ENCODE data around the gene RPL31.
A peak's percentile ranks its signal among the peaks of the same experiment; 100 is the strongest.
"Not testable (repeated sequence)": the region's sequence is repeated elsewhere in the genome, so short reads cannot be mapped to it uniquely, and the experiment has no call there.

The RPL31 gene

DNA sequence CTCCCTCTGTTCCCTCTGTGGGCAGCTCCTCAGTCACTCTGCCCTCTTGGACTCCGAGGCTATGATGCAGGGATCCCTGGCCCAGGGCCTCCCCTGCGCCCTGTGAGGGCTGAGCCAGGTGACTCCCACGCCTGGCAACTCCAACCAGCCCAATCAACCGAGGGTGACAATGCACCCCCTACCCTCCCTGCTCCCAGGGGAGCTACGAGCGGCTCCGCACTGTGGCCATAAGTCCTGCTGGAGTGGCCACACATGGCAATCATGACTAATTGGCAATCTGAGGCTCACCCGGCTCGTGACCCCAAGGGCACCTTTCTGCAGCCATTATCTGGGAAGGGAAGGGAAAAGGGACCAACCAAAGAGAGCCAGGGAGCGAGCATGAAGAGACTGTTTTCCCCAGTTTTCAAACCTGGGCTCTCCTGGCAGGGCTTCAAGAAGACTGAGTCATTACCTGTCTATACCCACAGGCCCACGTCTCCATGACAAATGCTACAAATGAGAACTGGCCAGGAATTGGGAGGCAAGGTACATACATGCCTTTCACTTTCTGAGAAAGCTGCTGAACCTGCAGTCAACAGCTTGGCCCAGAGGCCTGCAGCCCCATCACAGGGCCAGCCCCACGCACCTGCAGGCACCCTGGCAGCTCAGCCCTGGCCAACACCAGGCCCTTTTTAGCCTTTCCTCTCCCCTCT lies 45.1 kb downstream of the RPL31 start:
- CTCF ChIA-PET: interaction anchor here (1.4 to 3.8 kb wide), 2 partner anchors 10 to 106 kb away, joined by 3 to 13 read pairs; no protein-coding TSS in a partner anchor
- POLR2A ChIA-PET: interaction anchor here (0.5 kb wide), 1 partner anchor 22 kb away, joined by 3 read pairs; no protein-coding TSS in a partner anchor
- Histone ChIP-seq H3K4me1 (ENCODE audit: control extremely low read depth in 1 of 4, control insufficient read depth in 4 of 4, insufficient read depth in 4 of 4, low read length in 3 of 4) (no peaks in the 10 kb centered on the region), H3K9me3 (ENCODE audit: control extremely low read depth in 1 of 5, control insufficient read depth in 4 of 5, insufficient read depth in 2 of 5, low read depth in 1 of 5, low read length in 4 of 5) (no peaks in the 10 kb centered on the region), H3K36me3 (ENCODE audit: control insufficient read depth in 4 of 4, insufficient read depth in 4 of 4, low read length in 3 of 4) (no peaks in the 10 kb centered on the region), H3K4me3 (ENCODE audit: control insufficient read depth in 1 of 7, extremely low read depth in 1 of 7, insufficient read depth in 4 of 7, low read depth in 2 of 7, low read length in 6 of 7) (no peak overlapping the region), H3K27me3 (replicated peaks in 2 of 5; ENCODE audit: control insufficient read depth in 4 of 5, insufficient read depth in 5 of 5, low read length in 4 of 5) (no peaks in the 10 kb centered on the region), H3K27ac (ENCODE audit: insufficient read depth in 1 of 2, low read depth in 1 of 2, low read length in 2 of 2, poor library complexity in 1 of 2, severe bottlenecking in 2 of 2) (no peak overlapping the region)
- WGBS (ENCODE audit: insufficient coverage): 92% methylated on average over 9 of the region's 12 CpGs
- peak in 1 of 3 donors; percentile 5 for DNase-seq

DNA sequence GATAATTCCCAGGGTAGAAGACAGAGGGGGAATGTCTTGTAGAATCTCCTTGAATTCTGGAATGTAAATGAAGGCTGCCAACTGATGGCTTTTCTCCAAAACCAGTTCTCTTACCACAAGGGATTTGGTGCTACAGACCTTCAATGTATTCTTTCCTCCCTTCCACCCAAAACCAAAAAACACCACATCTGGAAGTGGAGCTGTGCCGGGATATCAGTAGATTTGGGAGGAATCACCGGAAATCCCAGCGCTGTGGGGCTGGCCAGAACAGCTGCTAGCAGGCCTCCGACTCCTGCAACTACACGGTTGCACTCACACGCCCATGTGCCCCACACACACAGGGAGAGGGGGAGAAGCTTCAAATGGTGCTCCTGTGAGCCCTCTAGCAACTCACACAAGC lies 45.7 kb downstream of the RPL31 start:
- 100% methylated on average over 3 of the region's 6 CpGs for WGBS (ENCODE audit: insufficient coverage)

DNA sequence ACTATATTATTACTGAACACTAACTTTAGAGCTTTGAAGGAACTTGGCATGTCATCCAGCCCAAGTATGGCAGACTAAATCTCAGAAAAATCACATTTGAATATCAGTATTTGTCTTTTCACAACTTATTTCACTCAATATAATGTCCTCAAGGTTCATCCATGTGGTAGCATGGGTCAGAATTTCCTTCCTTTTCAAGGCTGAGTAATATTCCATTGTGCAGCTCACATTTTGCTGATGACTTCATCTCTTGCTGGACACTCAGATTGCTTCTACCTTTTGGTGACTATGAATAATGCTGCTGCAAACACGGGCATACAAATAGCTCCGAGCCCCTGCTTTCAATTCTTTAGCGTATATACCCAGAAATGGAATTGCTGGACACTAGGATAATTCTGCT lies 46.7 kb downstream of the RPL31 start:
- no CpG with 5 or more reads among the region's 3 CpGs for WGBS (ENCODE audit: insufficient coverage)
- Histone ChIP-seq H3K27me3 (replicated peaks in 2 of 5; ENCODE audit: control insufficient read depth in 4 of 5, insufficient read depth in 5 of 5, low read length in 4 of 5) (no peaks in the 10 kb centered on the region), H3K27ac (ENCODE audit: insufficient read depth in 1 of 2, low read depth in 1 of 2, low read length in 2 of 2, poor library complexity in 1 of 2, severe bottlenecking in 2 of 2) (no peak overlapping the region), H3K4me3 (ENCODE audit: control insufficient read depth in 1 of 7, extremely low read depth in 1 of 7, insufficient read depth in 4 of 7, low read depth in 2 of 7, low read length in 6 of 7) (no peak overlapping the region), H3K4me1 (ENCODE audit: control extremely low read depth in 1 of 4, control insufficient read depth in 4 of 4, insufficient read depth in 4 of 4, low read length in 3 of 4) (no peaks in the 10 kb centered on the region), H3K9me3 (ENCODE audit: control extremely low read depth in 1 of 5, control insufficient read depth in 4 of 5, insufficient read depth in 2 of 5, low read depth in 1 of 5, low read length in 4 of 5) (no peaks in the 10 kb centered on the region), H3K36me3 (ENCODE audit: control insufficient read depth in 4 of 4, insufficient read depth in 4 of 4, low read length in 3 of 4) (no peaks in the 10 kb centered on the region)
- ChIA-PET CTCF (interaction anchor here (3.8 kb wide), 1 partner anchor 12 kb away, joined by 13 read pairs; no protein-coding TSS in a partner anchor), POLR2A (interaction anchor here (0.6 kb wide), 1 partner anchor 1468 kb away, joined by 3 read pairs; no protein-coding TSS in a partner anchor)
- DNase-seq: no peak

More for the DNA sequence above, 45.7 kb downstream of the RPL31 start:
- H3K36me3 ChIP-seq (ENCODE audit: control insufficient read depth in 4 of 4, insufficient read depth in 4 of 4, low read length in 3 of 4): no peaks in the 10 kb centered on the region
- no peak for DNase-seq
- H3K9me3 ChIP-seq (ENCODE audit: control extremely low read depth in 1 of 5, control insufficient read depth in 4 of 5, insufficient read depth in 2 of 5, low read depth in 1 of 5, low read length in 4 of 5): no peaks in the 10 kb centered on the region
- ChIA-PET CTCF (interaction anchor here (0.9 to 3.8 kb wide), 3 partner anchors 11 to 105 kb away, joined by 3 to 13 read pairs (median 3); no protein-coding TSS in a partner anchor), POLR2A (no interaction called here)
- no peaks in the 10 kb centered on the region for H3K27me3 ChIP-seq (replicated peaks in 2 of 5; ENCODE audit: control insufficient read depth in 4 of 5, insufficient read depth in 5 of 5, low read length in 4 of 5)
- no peak overlapping the region for H3K4me3 ChIP-seq (ENCODE audit: control insufficient read depth in 1 of 7, extremely low read depth in 1 of 7, insufficient read depth in 4 of 7, low read depth in 2 of 7, low read length in 6 of 7)
- no peak overlapping the region for H3K27ac ChIP-seq (ENCODE audit: insufficient read depth in 1 of 2, low read depth in 1 of 2, low read length in 2 of 2, poor library complexity in 1 of 2, severe bottlenecking in 2 of 2)
- no peaks in the 10 kb centered on the region for H3K4me1 ChIP-seq (ENCODE audit: control extremely low read depth in 1 of 4, control insufficient read depth in 4 of 4, insufficient read depth in 4 of 4, low read length in 3 of 4)

DNA sequence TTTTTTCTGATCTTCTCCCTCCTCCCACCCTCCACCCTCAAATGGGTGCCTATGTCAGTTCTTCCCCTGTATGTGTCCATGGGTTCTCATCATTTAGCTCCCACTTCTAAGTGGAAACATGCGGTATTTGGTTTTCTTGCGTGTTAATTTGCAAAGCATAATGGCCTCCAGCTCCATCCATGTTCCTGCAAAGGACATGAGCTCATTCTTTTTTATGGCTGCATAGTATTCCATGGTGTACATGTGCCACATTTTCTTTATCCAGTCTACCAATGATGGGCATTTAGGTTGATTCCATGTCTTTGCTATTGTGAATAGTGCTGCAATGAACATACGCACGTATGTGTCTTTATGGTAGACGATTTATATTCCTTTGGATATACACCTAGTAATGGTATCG lies 48.8 kb downstream of the RPL31 start:
- H3K27me3 ChIP-seq (replicated peaks in 2 of 5; ENCODE audit: control insufficient read depth in 4 of 5, insufficient read depth in 5 of 5, low read length in 4 of 5); POLR2A ChIA-PET; H3K36me3 ChIP-seq (ENCODE audit: control insufficient read depth in 4 of 4, insufficient read depth in 4 of 4, low read length in 3 of 4); H3K27ac ChIP-seq (ENCODE audit: insufficient read depth in 1 of 2, low read depth in 1 of 2, low read length in 2 of 2, poor library complexity in 1 of 2, severe bottlenecking in 2 of 2); DNase-seq; H3K4me1 ChIP-seq (ENCODE audit: control extremely low read depth in 1 of 4, control insufficient read depth in 4 of 4, insufficient read depth in 4 of 4, low read length in 3 of 4); H3K9me3 ChIP-seq (ENCODE audit: control extremely low read depth in 1 of 5, control insufficient read depth in 4 of 5, insufficient read depth in 2 of 5, low read depth in 1 of 5, low read length in 4 of 5); H3K4me3 ChIP-seq (ENCODE audit: control insufficient read depth in 1 of 7, extremely low read depth in 1 of 7, insufficient read depth in 4 of 7, low read depth in 2 of 7, low read length in 6 of 7): not testable (repeated sequence)
- WGBS (ENCODE audit: insufficient coverage): 91% methylated on average over 5 of the region's 6 CpGs
- CTCF ChIA-PET: interaction anchor here (0.6 to 1.4 kb wide), 2 partner anchors 290 to 833 kb away, joined by 3 read pairs; no protein-coding TSS in a partner anchor

DNA sequence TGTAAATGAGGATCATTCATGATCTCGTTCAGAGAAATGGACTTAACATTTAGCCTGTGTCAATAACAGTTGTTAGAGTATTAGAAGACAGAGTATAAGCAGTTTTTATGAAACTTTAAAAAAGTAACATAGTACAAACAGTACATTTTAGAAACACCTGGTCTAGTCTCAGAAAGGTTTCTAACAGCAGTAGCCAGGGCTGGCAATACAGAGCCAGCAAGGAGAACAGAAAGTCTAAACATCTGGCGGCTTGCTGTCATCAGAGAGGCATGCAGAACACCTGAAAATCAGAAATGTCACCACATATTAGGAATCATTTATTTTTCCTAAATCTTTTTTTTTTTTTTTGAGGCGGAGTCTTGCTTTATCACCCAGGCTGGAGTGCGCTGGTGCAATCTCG lies 50.1 kb downstream of the RPL31 start:
- H3K4me3 ChIP-seq (ENCODE audit: control insufficient read depth in 1 of 7, extremely low read depth in 1 of 7, insufficient read depth in 4 of 7, low read depth in 2 of 7, low read length in 6 of 7): no peak overlapping the region
- H3K27me3 ChIP-seq (replicated peaks in 2 of 5; ENCODE audit: control insufficient read depth in 4 of 5, insufficient read depth in 5 of 5, low read length in 4 of 5): no peaks in the 10 kb centered on the region
- peaks cover 0 to 4% (median 1%) of the 10 kb centered on the region in 5 experiments for H3K9me3 ChIP-seq (ENCODE audit: control extremely low read depth in 1 of 5, control insufficient read depth in 4 of 5, insufficient read depth in 2 of 5, low read depth in 1 of 5, low read length in 4 of 5)
- 100% methylated on average over 2 of the region's 5 CpGs for whole genome bisulfite sequencing (ENCODE audit: insufficient coverage)
- peaks cover 0 to 2% (median 0%) of the 10 kb centered on the region in 4 experiments for H3K36me3 ChIP-seq (ENCODE audit: control insufficient read depth in 4 of 4, insufficient read depth in 4 of 4, low read length in 3 of 4)
- ChIA-PET POLR2A (no interaction called here), CTCF (interaction anchor here (1.4 kb wide), 1 partner anchor 832 kb away, joined by 3 read pairs; no protein-coding TSS in a partner anchor)
- H3K27ac ChIP-seq (ENCODE audit: insufficient read depth in 1 of 2, low read depth in 1 of 2, low read length in 2 of 2, poor library complexity in 1 of 2, severe bottlenecking in 2 of 2): no peak overlapping the region
- no peak for DNase-seq
- no peaks in the 10 kb centered on the region for H3K4me1 ChIP-seq (ENCODE audit: control extremely low read depth in 1 of 4, control insufficient read depth in 4 of 4, insufficient read depth in 4 of 4, low read length in 3 of 4)

DNA sequence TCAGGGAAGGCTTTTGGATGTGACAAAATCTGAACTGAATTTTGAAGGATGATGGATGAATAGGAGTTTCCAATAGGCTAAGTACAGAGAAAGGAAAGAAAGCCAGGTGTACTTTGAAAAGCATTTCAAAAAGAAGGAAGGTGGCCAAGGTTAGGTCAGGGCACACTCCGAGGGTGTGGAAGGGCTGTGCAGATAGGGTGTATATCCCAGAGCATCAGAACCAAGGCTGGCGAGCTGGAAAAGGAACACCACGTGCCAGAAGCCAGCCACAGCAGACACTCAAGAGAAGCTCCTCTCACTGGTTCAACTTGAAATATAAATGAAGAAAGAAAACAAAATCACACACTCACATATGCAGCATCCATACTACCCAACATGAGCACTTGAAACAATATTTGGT lies 51.0 kb downstream of the RPL31 start:
- Histone ChIP-seq H3K36me3 (ENCODE audit: control insufficient read depth in 4 of 4, insufficient read depth in 4 of 4, low read length in 3 of 4) (peaks cover 0 to 3% (median 0%) of the 10 kb centered on the region in 4 experiments), H3K9me3 (ENCODE audit: control extremely low read depth in 1 of 5, control insufficient read depth in 4 of 5, insufficient read depth in 2 of 5, low read depth in 1 of 5, low read length in 4 of 5) (peaks cover 0 to 6% (median 3%) of the 10 kb centered on the region in 5 experiments), H3K4me3 (ENCODE audit: control insufficient read depth in 1 of 7, extremely low read depth in 1 of 7, insufficient read depth in 4 of 7, low read depth in 2 of 7, low read length in 6 of 7) (no peak overlapping the region), H3K27me3 (replicated peaks in 2 of 5; ENCODE audit: control insufficient read depth in 4 of 5, insufficient read depth in 5 of 5, low read length in 4 of 5) (no peaks in the 10 kb centered on the region), H3K27ac (ENCODE audit: insufficient read depth in 1 of 2, low read depth in 1 of 2, low read length in 2 of 2, poor library complexity in 1 of 2, severe bottlenecking in 2 of 2) (no peak overlapping the region), H3K4me1 (ENCODE audit: control extremely low read depth in 1 of 4, control insufficient read depth in 4 of 4, insufficient read depth in 4 of 4, low read length in 3 of 4) (no peaks in the 10 kb centered on the region)
- ChIA-PET POLR2A (no interaction called here), CTCF (no interaction called here)
- DNase-seq: no peak
- WGBS (ENCODE audit: insufficient coverage): 100% methylated on average over 2 of the region's 3 CpGs
